OCI-LY3 (cell line): ENCODE measurements around the gene PARN.
"Not testable (repeated sequence)": the region's sequence is repeated elsewhere in the genome, so short reads cannot be mapped to it uniquely, and the experiment has no call there.

Experiments
- EZH2phosphoT487 ChIP-seq: fragments of 200-600 bp; shearing (Covaris generic); IDR thresholded peaks from 2 replicates; pipeline ENCODE4 v1.6.1; 2018; ENCODE audit warnings: antibody characterized with exemption, mixed run types, low read depth
- TF ChIP-seq, protein P1 (sequence below): fragments of 200-600, 300-600 bp; sonication (generic); IDR thresholded peaks from 2 replicates; pipeline ENCODE4 v1.5.1; 2014; ENCODE audit warnings: antibody characterized with exemption, low read length, low read depth

DNA sequence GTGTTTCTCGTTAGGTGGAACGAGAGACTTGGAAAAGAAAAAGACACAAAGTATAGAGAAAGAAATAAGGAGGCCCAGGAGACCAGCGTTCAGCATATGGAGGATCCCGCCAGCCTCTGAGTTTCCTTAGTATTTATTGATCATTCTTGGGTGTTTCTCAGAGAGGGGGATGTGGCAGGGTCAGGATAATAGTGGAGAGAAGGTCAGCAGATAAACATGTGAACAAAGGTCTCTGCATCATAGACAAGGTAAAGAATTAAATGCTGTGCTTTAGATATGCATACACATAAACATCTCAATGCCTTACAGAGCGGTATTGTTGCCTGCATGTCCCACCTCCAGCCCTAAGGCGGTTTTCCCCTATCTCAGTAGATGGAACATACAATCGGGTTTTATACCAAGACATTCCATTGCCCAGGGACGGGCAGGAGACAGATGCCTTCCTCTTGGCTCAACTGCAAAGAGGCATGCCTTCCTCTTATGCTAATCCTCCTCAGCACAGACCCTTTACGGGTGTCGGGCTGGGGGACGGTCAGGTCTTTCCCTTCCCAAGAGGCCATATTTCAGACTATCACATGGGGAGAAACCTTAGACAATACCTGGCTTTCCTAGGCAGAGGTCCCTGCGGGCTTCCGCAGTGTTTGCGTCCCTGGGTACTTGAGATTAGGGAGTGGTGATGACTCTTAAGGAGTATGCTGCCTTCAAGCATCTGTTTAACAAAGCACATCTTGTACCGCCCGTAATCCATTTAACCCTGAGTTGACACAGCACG lies 6.3 kb upstream of the PARN start:
- TF ChIP-seq, protein P1, sequence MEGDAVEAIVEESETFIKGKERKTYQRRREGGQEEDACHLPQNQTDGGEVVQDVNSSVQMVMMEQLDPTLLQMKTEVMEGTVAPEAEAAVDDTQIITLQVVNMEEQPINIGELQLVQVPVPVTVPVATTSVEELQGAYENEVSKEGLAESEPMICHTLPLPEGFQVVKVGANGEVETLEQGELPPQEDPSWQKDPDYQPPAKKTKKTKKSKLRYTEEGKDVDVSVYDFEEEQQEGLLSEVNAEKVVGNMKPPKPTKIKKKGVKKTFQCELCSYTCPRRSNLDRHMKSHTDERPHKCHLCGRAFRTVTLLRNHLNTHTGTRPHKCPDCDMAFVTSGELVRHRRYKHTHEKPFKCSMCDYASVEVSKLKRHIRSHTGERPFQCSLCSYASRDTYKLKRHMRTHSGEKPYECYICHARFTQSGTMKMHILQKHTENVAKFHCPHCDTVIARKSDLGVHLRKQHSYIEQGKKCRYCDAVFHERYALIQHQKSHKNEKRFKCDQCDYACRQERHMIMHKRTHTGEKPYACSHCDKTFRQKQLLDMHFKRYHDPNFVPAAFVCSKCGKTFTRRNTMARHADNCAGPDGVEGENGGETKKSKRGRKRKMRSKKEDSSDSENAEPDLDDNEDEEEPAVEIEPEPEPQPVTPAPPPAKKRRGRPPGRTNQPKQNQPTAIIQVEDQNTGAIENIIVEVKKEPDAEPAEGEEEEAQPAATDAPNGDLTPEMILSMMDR, result not testable (repeated sequence)
- TF ChIP-seq EZH2phosphoT487, result not testable (repeated sequence)
